ENCODE measurements around the gene CCDC88B. TPM values are rescaled to one million over a fixed set of nuclear protein-coding genes. Genes with fewer than 3 reads are reported as not detected.

The CCDC88B gene
- total and polyA plus RNA-seq, 10 of the 15 experiments (the other 5 are each of a cell fraction or from before 2014, with no cell fraction given) = 0.24 to 66.0 (median 19.2) TPM

- H3K79me2 ChIP-seq (ENCODE audit: control insufficient read depth, insufficient read depth, low read length) = no peaks in the 10 kb centered on the region
- in situ Hi-C loops (cut with MboI) (no loop called here), intact Hi-C loops (cut with micrococcal nuclease; ENCODE audit: unreplicated experiment) (no loop called here)
- no peak overlapping the region for H3K27ac ChIP-seq (ENCODE audit: control insufficient read depth, insufficient read depth)
- RAD21 ChIA-PET (ENCODE audit: unreplicated experiment) = no interaction called here
- no peaks in the 10 kb centered on the region for H3K4me1 ChIP-seq (ENCODE audit: control insufficient read depth, insufficient read depth, low read length)
- H3K4me2 ChIP-seq (ENCODE audit: control insufficient read depth, insufficient read depth) = no peak overlapping the region
- 50% methylated on average over 14 of the region's 14 CpGs for WGBS (ENCODE audit: insufficient coverage, insufficient replicate concordance, low lambda C conversion rate, missing lambda C conversion rate)
- H2AFZ ChIP-seq (ENCODE audit: control insufficient read depth, low read depth, low read length) = no peak overlapping the region
- no TSS peak for BruUV-seq (replicated peaks)
- DNase-seq (ENCODE audit: low read depth, low spot score) (no peak), ATAC-seq (no peak), FAIRE-seq (no peak)
- no peaks in the 10 kb centered on the region for H3K9me3 ChIP-seq (replicated peaks; ENCODE audit: control insufficient read depth, insufficient read depth, low read length)
- no peak overlapping the region for H3K9ac ChIP-seq (ENCODE audit: control insufficient read depth, insufficient read depth, low read length)
- H4K20me1 ChIP-seq (ENCODE audit: control insufficient read depth, insufficient read depth) = no peaks in the 10 kb centered on the region
- no peak overlapping the region for H3K4me3 ChIP-seq
- CTCF ChIA-PET = no interaction called here
- SMC1A ChIA-PET (ENCODE audit: uncharacterized antibody, unreplicated experiment) = no interaction called here
- POLR2A ChIA-PET = no interaction called here
- peaks cover 0 to under 1% of the 10 kb centered on the region in 2 experiments; a peak in 1 of 4 replicates for H3K27me3 ChIP-seq (replicated peaks in 1 of 2; ENCODE audit: control insufficient read depth in 2 of 2, insufficient read depth in 2 of 2, low read length in 1 of 2)
- no peak for TF ChIP-seq SREBF2 (IDR thresholded peaks at IDR 0.05; ENCODE audit: low read length)
- no peak for TF ChIP-seq MYC (IDR thresholded peaks at IDR 0.05; ENCODE audit: insufficient read depth, insufficient read length, insufficient replicate concordance, low read length, severe bottlenecking)
- TF ChIP-seq SMC3 (IDR thresholded peaks at IDR 0.05; ENCODE audit: borderline replicate concordance, low read length) = no peak
- TF ChIP-seq JUND (IDR thresholded peaks at IDR 0.05; ENCODE audit: low read depth, low read length) = no peak
- TF ChIP-seq HDGF (IDR thresholded peaks at IDR 0.05) = no peak
- no peak for TF ChIP-seq BHLHE40 (IDR thresholded peaks at IDR 0.05; ENCODE audit: borderline replicate concordance in 1 of 2, low read depth in 2 of 2, low read length in 1 of 2)
- no peak for TF ChIP-seq KAT2A (conservative IDR thresholded peaks at IDR 0.05; ENCODE audit: control insufficient read depth, low read depth, low read length)
- TF ChIP-seq SUZ12 (IDR thresholded peaks at IDR 0.05; ENCODE audit: unreplicated experiment) = no peak
- TF ChIP-seq TAF1 (IDR thresholded peaks at IDR 0.05; ENCODE audit: borderline replicate concordance, low read depth, low read length) = no peak
- TF ChIP-seq MTA3 (IDR thresholded peaks at IDR 0.05; ENCODE audit: borderline replicate concordance, low read length) = no peak
- H3K36me3 ChIP-seq (ENCODE audit: control insufficient read depth in 2 of 2, insufficient read depth in 2 of 2, low read length in 1 of 2) = no peaks in the 10 kb centered on the region
Observed at GRCh38 chr11:64378335-64378880, 38.4 kb downstream of the CCDC88B start.
